HUES64 (cell line): Measurements from ENCODE around the gene SEMA3C. TPM values are rescaled to one million over a fixed set of nuclear protein-coding genes. Genes with fewer than 3 reads are reported as not detected.
A peak's percentile ranks its signal among the peaks of the same experiment; 100 is the strongest.

ENCODE experiments used
- H3K27ac ChIP-seq: 2 replicates; pipeline ENCODE4 v1.7.0; 2013; ENCODE audit warnings: low read depth, low read length, inconsistent platforms
- H3K27me3 ChIP-seq: 2 replicates; pipeline ENCODE4 v1.6.1; 2013; ENCODE audit warnings: mild to moderate bottlenecking, low read length; ENCODE audit not compliant: insufficient read depth
- H3K36me3 ChIP-seq: 2 replicates; pipeline ENCODE4 v1.6.1; 2013; ENCODE audit warnings: mild to moderate bottlenecking, low read length; ENCODE audit not compliant: insufficient read depth
- H3K4me1 ChIP-seq: 2 replicates; pipeline ENCODE4 v1.6.1; 2013; ENCODE audit warnings: mild to moderate bottlenecking, low read length, moderate library complexity; ENCODE audit not compliant: insufficient read depth
- H3K4me3 ChIP-seq: 2 replicates; pipeline ENCODE4 v1.5.1; 2013; ENCODE audit warnings: mild to moderate bottlenecking, low read length, moderate library complexity
- H3K9ac ChIP-seq: 2 replicates; pipeline ENCODE4 v1.6.1; 2013; ENCODE audit warnings: mild to moderate bottlenecking, low read depth, low read length
- H3K9me3 ChIP-seq: 2 replicates; pipeline ENCODE4 v1.6.1; 2013; ENCODE audit warnings: low read depth, low read length; ENCODE audit not compliant: insufficient read depth
- WGBS: fragments of 150-250, 120-280 bp; methylation state at CpG from one replicate; pipeline ENCODE4 v1.1.7; 2013; ENCODE audit warnings: missing lambda C conversion rate; 5-methylcytosine and 5-hydroxymethylcytosine counted together
- polyA plus RNA-seq, 2 experiments: library from polyadenylated mRNA; stranded (reverse); fragments of 50-300 nt; gene quantifications; one replicate each; pipeline ENCODE4 v1.2.3, GENCODE V29; 2013

Gene SEMA3C
- polyA plus RNA-seq (2013, experiment 1 of 2): 5.9 TPM
- polyA plus RNA-seq (2013, experiment 2 of 2): 6.4 TPM

DNA sequence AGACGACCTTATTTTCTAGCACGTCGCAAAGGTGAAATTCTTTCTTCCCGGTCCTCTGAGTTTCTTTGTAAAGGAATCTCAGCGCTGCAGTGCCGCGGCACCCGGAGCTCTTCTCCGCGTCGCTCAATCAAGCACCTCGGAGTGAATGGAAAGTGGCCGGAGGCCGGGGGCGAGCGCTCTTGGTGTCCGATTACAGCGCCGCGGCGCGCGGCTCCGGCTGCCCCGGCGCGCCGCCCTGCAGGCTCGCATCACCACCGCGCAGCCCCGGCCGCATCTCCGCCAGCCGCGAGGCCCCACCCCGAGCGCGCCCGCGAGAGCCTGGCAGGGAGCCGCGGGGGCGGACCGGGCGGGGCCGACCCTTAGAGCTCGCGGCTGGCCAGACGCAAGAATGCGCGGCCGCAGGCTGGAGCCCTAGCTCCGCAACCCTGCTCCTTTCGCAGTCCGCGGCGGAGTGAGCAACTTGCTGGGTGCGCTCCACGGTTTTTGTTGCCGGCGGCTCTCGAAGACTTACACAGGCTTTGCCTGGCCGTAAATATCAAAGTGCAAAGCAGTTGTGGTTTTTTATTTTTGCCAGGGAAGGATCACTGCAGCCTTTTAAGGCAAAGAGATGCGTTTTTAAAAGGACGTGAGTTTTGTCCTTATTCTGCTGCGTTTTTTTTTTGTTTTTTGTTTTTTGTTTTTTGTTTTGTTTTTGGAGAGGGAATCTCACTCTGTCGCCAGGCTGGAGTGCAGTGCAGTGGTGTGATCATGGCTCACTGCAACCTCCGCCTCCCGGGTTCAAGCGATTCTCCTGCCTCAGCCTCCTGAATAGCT, at the start of gene SEMA3C:
Gene SEMA3C, minus strand, starts transcription at position 143 of the 813 bp plus-strand sequence. CDS start 2,270 bp downstream, outside the sequence.
- Histone ChIP-seq H3K4me3 (peak within 1 kb of the TSS; percentile 78), H3K27me3 (peaks cover 21% of the 10 kb centered on the region), H3K4me1 (peaks cover 31% of the 10 kb centered on the region), H3K9me3 (no peaks in the 10 kb centered on the region), H3K9ac (peak within 1 kb of the TSS; percentile 67), H3K36me3 (no peaks in the 10 kb centered on the region; the same call in 1 of the 2 replicates), H3K27ac (peak within 1 kb of the TSS; percentile 69; the same call in 1 of the 2 replicates)
- WGBS: 4% methylated on average over 71 of the region's 71 CpGs

DNA sequence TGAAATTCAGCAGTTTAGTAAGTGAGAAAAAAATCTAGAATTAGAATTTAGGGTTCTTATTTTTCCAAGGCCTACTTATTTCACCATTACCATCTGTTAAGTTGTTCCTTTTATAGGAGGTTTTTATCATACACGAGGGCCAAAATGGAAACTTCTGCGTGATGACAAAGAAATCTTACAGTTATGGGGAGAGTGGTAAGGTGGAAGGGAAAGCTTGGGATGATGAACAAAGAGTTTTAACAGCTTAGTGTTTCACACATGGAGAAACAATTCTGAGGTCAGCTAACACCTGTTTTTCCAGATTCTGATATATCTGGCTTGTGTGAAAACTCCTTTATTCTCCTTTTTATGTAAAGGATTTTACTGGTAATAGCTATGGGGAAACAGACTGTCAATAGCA, 49.8 kb upstream of the SEMA3C start:
- WGBS: 85% methylated on average over 2 of the region's 2 CpGs
- no peaks in the 10 kb centered on the region for H3K36me3 ChIP-seq

DNA sequence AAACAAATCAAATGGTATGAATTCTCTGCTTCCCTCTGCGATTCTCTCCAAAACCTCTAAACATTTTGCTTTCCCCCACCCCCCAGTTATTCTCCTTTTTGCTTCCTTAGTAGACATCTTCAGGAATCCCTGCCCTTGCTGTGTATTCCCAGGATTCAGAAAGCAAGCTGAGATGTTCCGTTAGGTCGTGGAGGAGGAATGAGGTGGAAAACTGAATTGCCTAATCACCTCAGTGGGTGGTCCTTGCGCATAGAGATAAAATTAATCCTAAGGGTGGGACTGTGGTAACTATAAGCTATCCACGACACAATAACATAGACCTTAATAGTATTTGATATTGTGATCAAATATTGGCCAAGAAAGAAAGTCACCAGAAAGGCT, 49.1 kb upstream of the SEMA3C start:
- no peak overlapping the region for H3K4me3 ChIP-seq
- no peaks in the 10 kb centered on the region for H3K36me3 ChIP-seq
- WGBS: 80% methylated on average over 3 of the region's 5 CpGs
- H3K4me1 ChIP-seq: no peaks in the 10 kb centered on the region
- H3K27me3 ChIP-seq: no peaks in the 10 kb centered on the region
- H3K27ac ChIP-seq: no peak overlapping the region
- no peaks in the 10 kb centered on the region for H3K9me3 ChIP-seq
- H3K9ac ChIP-seq: no peak overlapping the region

More for the DNA sequence above, 49.8 kb upstream of the SEMA3C start:
- Histone ChIP-seq H3K27me3 (no peaks in the 10 kb centered on the region), H3K9me3 (no peaks in the 10 kb centered on the region), H3K4me1 (no peaks in the 10 kb centered on the region), H3K9ac (no peak overlapping the region), H3K4me3 (no peak overlapping the region), H3K27ac (no peak overlapping the region)

DNA sequence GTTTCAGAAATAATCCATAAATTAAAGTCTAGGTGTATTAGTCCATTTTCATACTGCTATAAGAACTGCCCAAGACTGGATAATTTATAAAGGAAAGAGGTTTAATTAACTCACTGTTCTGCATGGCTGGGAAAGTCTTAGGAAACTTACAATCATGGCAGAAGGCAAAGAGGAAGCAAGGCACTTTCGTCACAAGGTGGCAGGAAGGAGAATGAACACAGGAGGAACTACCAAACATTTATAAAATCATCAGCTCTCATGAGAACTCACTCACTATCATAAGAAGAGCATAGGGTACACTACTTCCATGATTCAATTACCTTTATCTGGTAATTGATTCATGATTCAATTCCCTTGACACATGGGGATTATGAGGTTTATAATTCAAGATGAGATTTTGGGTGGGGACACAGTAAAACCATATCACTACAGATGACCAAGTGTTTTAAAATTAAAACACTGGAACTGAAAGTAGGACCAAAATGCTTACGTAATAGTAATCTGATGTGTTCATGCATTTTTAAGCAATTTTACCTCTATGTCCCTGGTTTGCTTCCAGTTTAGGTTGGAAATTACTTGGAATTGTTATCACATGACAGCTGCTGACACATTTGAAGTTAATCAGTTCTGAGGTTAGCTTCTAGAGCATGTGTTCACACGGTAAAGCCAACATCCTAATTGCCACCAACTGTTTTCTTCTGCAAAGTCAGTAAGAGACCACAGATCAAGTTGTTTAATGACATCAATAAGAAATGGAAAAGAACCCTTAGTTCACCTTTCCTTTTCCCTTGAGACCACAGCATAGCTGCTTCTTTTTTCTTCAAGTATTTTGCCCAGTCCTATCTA, 48.4 kb upstream of the SEMA3C start:
- no peaks in the 10 kb centered on the region for H3K4me1 ChIP-seq
- H3K27ac ChIP-seq: no peak overlapping the region
- no peaks in the 10 kb centered on the region for H3K9me3 ChIP-seq
- H3K9ac ChIP-seq: no peak overlapping the region
- no peaks in the 10 kb centered on the region for H3K36me3 ChIP-seq
- H3K27me3 ChIP-seq: no peaks in the 10 kb centered on the region
- H3K4me3 ChIP-seq: no peak overlapping the region
- WGBS: 97% methylated on average over 3 of the region's 3 CpGs

DNA sequence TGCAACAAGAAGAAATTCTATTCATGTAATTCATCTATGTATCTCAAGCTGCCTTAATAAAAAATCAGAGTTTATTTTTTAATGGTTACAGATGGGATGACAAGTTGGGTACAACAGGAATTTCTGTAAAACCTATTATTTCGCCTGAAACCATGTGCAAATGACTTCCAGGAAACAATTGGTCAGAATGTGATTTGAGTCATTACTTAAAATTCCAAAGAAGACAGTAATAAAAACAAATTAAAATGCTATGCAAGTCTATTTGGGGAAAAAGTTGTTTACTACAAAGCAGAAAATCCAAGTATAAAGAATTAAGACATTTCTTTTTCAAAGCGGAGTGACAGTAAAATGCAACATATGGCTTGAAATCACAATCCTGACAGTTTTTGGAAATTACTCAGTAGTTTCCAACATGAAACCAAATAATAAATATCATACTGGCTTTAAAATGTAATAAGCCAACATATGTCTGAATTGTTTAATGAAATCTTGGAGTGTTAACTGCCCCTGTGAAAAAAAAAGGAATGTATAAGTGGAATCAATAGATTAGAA, 41.5 kb upstream of the SEMA3C start:
- H3K9me3 ChIP-seq: no peaks in the 10 kb centered on the region
- no peaks in the 10 kb centered on the region for H3K4me1 ChIP-seq
- no peaks in the 10 kb centered on the region for H3K27me3 ChIP-seq
- no peak overlapping the region for H3K4me3 ChIP-seq
- no peak overlapping the region for H3K9ac ChIP-seq
- H3K36me3 ChIP-seq: no peaks in the 10 kb centered on the region
- H3K27ac ChIP-seq: no peak overlapping the region
- 100% methylated on average over 2 of the region's 2 CpGs for WGBS

DNA sequence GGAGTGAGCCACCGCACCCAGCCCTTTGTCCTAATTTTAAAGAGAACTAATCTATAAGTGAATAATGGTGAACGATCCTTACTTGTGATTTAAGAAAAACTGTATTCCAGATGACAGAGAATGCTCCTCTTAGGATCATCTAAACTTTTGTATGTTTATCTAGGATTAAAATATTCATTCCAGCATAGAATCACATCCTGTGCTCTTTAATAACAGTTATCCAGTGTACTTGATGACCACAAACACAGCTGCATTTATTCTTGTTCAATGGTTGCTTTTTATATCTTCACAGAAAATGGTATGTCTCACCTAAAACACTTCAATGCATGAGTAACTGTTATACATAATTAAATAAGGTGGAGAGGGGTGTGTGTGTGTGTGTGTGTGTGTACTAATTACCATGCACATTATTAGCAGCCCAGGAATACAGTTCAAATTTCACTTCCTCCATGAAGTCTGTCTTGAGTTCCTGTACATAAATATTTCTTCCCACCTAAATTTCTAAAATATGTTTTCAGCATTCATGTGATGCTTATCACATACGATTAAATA, 38.5 kb upstream of the SEMA3C start:
- no peaks in the 10 kb centered on the region for H3K9me3 ChIP-seq
- 100% methylated on average over 2 of the region's 3 CpGs for WGBS
- H3K4me3 ChIP-seq: no peak overlapping the region
- no peaks in the 10 kb centered on the region for H3K36me3 ChIP-seq
- H3K27me3 ChIP-seq: no peaks in the 10 kb centered on the region
- no peak overlapping the region for H3K27ac ChIP-seq
- H3K4me1 ChIP-seq: no peaks in the 10 kb centered on the region
- H3K9ac ChIP-seq: no peak overlapping the region

DNA sequence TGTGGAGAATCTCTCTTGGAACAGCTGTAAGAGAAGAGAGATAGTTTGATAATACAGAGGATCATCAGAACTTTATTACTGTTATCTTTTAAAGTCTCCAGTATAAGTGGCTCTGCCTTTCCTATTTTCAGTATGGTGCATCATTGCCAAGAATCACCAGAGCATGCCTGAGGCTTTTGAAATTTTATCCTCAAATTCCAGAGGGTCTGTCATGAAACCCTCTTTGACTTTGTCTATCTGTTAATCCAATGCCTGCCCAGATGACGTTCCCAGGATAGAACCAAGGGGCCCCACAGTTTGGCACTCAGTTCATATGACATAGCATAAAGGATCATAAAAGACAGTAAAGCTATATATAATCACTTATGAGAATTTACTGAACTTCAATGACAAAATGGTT, 35.3 kb upstream of the SEMA3C start:
- Histone ChIP-seq H3K4me1 (no peaks in the 10 kb centered on the region), H3K36me3 (no peaks in the 10 kb centered on the region), H3K4me3 (no peak overlapping the region), H3K9ac (no peak overlapping the region), H3K27ac (no peak overlapping the region), H3K27me3 (no peaks in the 10 kb centered on the region), H3K9me3 (no peaks in the 10 kb centered on the region)
- 100% methylated on average over 1 of the region's 1 CpG for WGBS

DNA sequence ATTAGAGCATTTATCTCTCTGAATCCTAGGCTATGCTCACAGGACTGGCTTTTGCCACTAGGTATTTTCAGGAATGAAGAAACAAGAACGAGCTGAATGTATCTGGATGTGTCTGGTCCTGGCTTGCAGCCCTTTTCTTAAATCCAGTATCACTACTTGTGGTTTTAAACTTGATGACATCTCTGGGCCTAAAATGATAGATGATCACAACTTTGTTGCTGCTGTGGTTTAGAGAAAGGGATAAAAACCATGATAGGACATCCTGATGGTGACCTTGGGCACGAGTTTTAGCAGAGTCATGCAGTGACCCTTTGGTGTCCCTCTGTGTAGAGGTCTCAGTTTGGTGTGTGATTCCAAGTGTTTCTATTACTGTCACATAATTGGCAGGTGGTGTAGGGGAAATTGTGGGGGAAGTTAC, 31.7 kb upstream of the SEMA3C start:
- Histone ChIP-seq H3K27ac (no peak overlapping the region), H3K4me1 (no peaks in the 10 kb centered on the region), H3K27me3 (no peaks in the 10 kb centered on the region), H3K9ac (no peak overlapping the region), H3K4me3 (no peak overlapping the region), H3K9me3 (no peaks in the 10 kb centered on the region), H3K36me3 (no peaks in the 10 kb centered on the region)
- WGBS: 77% methylated on average over 2 of the region's 2 CpGs

DNA sequence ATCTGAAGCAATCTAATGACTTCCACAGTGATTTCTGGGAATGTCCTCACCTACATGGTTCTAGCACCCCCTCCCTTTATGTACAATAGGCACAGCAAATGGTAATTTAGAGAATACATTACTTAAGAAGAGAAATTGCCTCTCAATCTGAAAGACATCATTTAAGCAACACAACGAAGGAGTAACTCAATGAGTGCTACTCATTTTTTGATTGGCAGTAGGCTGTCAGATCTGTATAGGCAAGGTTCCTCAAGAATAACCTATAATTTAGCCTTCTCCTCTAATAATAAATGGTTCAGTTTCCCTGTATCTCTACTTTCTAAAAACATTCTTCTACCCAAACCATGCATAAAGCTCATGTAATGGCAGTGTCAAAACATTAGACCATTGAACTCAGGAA, 30.6 kb upstream of the SEMA3C start:
- Histone ChIP-seq H3K27me3 (no peaks in the 10 kb centered on the region), H3K27ac (no peak overlapping the region), H3K9me3 (no peaks in the 10 kb centered on the region), H3K36me3 (no peaks in the 10 kb centered on the region), H3K4me1 (no peaks in the 10 kb centered on the region), H3K4me3 (no peak overlapping the region), H3K9ac (no peak overlapping the region)
- WGBS: 91% methylated on average over 1 of the region's 1 CpG

DNA sequence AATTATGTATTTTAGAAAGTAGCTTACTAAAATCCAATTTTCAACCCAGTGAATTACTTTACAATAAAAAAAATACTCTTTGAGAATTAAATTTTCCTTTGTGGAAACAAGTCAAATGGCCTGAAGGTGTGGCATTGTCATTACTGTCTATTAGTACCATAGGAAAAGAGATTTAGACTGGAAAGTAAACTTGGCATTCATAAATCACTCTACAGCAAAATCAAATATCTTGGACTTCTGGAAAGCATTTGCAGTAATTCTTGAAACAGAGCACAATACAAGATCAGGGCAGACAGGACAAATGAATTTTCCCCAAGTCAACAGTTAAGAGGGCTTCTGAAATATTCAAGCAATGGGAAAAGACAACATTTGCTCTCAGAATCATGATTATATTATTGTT, 28.0 kb upstream of the SEMA3C start:
- H3K27me3 ChIP-seq: no peaks in the 10 kb centered on the region
- H3K4me1 ChIP-seq: peaks cover 6% of the 10 kb centered on the region; the same call in 1 of the 2 replicates
- H3K9ac ChIP-seq: no peak overlapping the region
- H3K27ac ChIP-seq: no peak overlapping the region
- no peak overlapping the region for H3K4me3 ChIP-seq
- H3K9me3 ChIP-seq: no peaks in the 10 kb centered on the region
- H3K36me3 ChIP-seq: no peaks in the 10 kb centered on the region

DNA sequence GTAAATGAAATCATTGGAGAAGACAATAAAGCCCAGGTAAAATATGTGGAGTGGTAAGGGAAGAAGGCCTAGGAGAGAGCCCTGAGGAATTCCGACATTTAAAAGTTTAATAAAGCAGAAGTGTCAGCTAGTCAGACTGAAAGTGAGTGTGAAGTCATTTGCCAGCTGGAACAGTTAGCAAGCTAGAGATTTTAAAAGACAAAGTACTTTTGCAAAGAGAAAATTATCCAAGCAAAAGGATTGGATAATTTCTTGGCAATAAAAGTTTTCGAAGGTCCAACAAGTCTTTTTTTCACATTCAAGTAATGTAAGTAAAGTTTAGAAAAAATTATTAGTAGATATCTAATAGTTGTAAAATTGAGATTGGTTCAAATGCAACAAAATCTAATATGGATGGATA, 27.1 kb upstream of the SEMA3C start:
- 96% methylated on average over 2 of the region's 2 CpGs for WGBS
- no peak overlapping the region for H3K4me3 ChIP-seq
- no peak overlapping the region for H3K9ac ChIP-seq
- no peak overlapping the region for H3K27ac ChIP-seq
- no peaks in the 10 kb centered on the region for H3K9me3 ChIP-seq
- no peaks in the 10 kb centered on the region for H3K36me3 ChIP-seq
- H3K4me1 ChIP-seq: peaks cover 10% of the 10 kb centered on the region; the same call in 1 of the 2 replicates
- H3K27me3 ChIP-seq: no peaks in the 10 kb centered on the region
